SK-N-SH (cell line): ENCODE results near the gene NALCN. TPM values are rescaled to one million over a fixed set of nuclear protein-coding genes. Genes with fewer than 3 reads are reported as not detected.

Experiments used
- CTCF ChIA-PET: fragments of 300-600, 350-600 bp; formaldehyde crosslinking; extraction: SDS; loops from one replicate; lab custom pipeline; 2021; lab: Yijun Ruan, JAX
- POLR2A ChIA-PET: fragments of 350-600 bp; sonication (Branson Sonifier 250); formaldehyde crosslinking; extraction: SDS; loops from one replicate; lab custom pipeline; 2020; ENCODE audit warnings: antibody characterized with exemption, inconsistent platforms; lab: Yijun Ruan, JAX
- DNase-seq: peaks from one replicate; pipeline ENCODE4 v3.0.0; 2012
- H2AFZ ChIP-seq: fragments of 200-600 bp; sonication (generic); 2 replicates; pipeline ENCODE4 v1.8.1; 2016; ENCODE audit warnings: antibody characterized with exemption, mild to moderate bottlenecking, low read depth
- H3F3A ChIP-seq: fragments of 200-600 bp; sonication (generic); replicated peaks from 2 replicates; pipeline ENCODE3; 2016; ENCODE audit warnings: antibody characterized with exemption, mild to moderate bottlenecking; ENCODE audit not compliant: insufficient read depth
- H3K27ac ChIP-seq, 2 experiments: fragments of 200-500 bp in 1 of 2; fragments of 200-600 bp in 1 of 2; sonication (Bioruptor generic) in 1 of 2; sonication (generic), shearing (Covaris generic) in 1 of 2; 2 replicates each; pipeline versions ENCODE4 v1.5.1 to v1.6.1; 2014 to 2016; ENCODE audit warnings: low read depth in 2 of 2, inconsistent platforms in 1 of 2, low read length in 1 of 2, mild to moderate bottlenecking in 1 of 2, mixed read lengths in 1 of 2
- H3K27me3 ChIP-seq: fragments of 200-600 bp; sonication (generic), shearing (Covaris generic); 2 replicates; pipeline ENCODE4 v1.6.1; 2016; ENCODE audit warnings: mixed run types; ENCODE audit not compliant: insufficient read depth
- H3K36me3 ChIP-seq, 2 experiments: fragments of 200-500 bp in 1 of 2; fragments of 200-600 bp in 1 of 2; sonication (Bioruptor generic) in 1 of 2; sonication (generic) in 1 of 2; replicated peaks in 1 of 2; 2 replicates each; pipeline versions ENCODE3 to v1.5.1; 2014 to 2016; ENCODE audit warnings: low read length in 1 of 2, mild to moderate bottlenecking in 1 of 2; ENCODE audit not compliant: insufficient read depth in 2 of 2, control insufficient read depth in 1 of 2
- H3K4me1 ChIP-seq, 2 experiments: fragments of 200-500 bp in 1 of 2; fragments of 200-600 bp in 1 of 2; sonication (Bioruptor generic) in 1 of 2; sonication (generic), shearing (Covaris generic) in 1 of 2; 2 replicates each; pipeline versions ENCODE4 v1.5.1 to v1.6.1; 2014 to 2016; ENCODE audit warnings: low read depth in 1 of 2, low read length in 1 of 2, mixed run types in 1 of 2; ENCODE audit not compliant: insufficient read depth in 2 of 2, control insufficient read depth in 1 of 2
- H3K4me2 ChIP-seq: fragments of 200-600 bp; sonication (generic), shearing (Covaris generic); 2 replicates; pipeline ENCODE4 v1.6.1; 2017; ENCODE audit warnings: mixed run types
- H3K4me3 ChIP-seq, 2 experiments: fragments of 200-500 bp in 1 of 2; fragments of 200-600 bp in 1 of 2; sonication (Bioruptor generic) in 1 of 2; sonication (generic), shearing (Covaris generic) in 1 of 2; 2 replicates each; pipeline versions ENCODE4 v1.5.1 to v1.8.1; 2014 to 2016; ENCODE audit warnings: low read depth in 2 of 2, inconsistent platforms in 1 of 2, low read length in 1 of 2, mild to moderate bottlenecking in 1 of 2, mixed read lengths in 1 of 2, moderate library complexity in 1 of 2
- H3K79me2 ChIP-seq: fragments of 200-600 bp; sonication (generic); 2 replicates; pipeline ENCODE4 v1.8.1; 2017; ENCODE audit warnings: mild to moderate bottlenecking; ENCODE audit not compliant: insufficient read depth
- H3K9ac ChIP-seq: fragments of 200-600 bp; sonication (generic); 2 replicates; pipeline ENCODE4 v1.6.1; 2017; ENCODE audit warnings: mixed run types
- H3K9me2 ChIP-seq: fragments of 200-600 bp; sonication (generic); 2 replicates; pipeline ENCODE4 v1.6.1; 2017; ENCODE audit warnings: mixed run types
- H3K9me3 ChIP-seq: fragments of 200-600 bp; sonication (generic); 2 replicates; pipeline ENCODE4 v1.6.1; 2017; ENCODE audit warnings: mixed run types, mild to moderate bottlenecking, moderate library complexity
- H4K20me1 ChIP-seq: fragments of 200-600 bp; sonication (generic); 2 replicates; pipeline ENCODE4 v1.6.1; 2017; ENCODE audit warnings: mild to moderate bottlenecking, mixed run types; ENCODE audit not compliant: insufficient read depth
- CHD2 ChIP-seq: fragments of 150-350 bp; IDR thresholded peaks from 2 replicates; pipeline ENCODE4 v1.6.1; 2018; ENCODE audit warnings: low read length; ENCODE audit not compliant: partially characterized antibody
- ELF1 ChIP-seq: IDR thresholded peaks from 2 replicates; pipeline ENCODE4 v1.4.0; 2012
- EP300 ChIP-seq, 2 experiments: IDR thresholded peaks; 2 replicates each; pipeline versions ENCODE4 v1.4.0 to v1.6.1; 2012; ENCODE audit warnings: borderline replicate concordance in 1 of 2, low read depth in 1 of 2, low read length in 1 of 2
- EZH2phosphoT487 ChIP-seq: fragments of 200-600 bp; sonication (generic); IDR thresholded peaks from 2 replicates; pipeline ENCODE4 v1.6.1; 2017; ENCODE audit warnings: low read depth, mixed run types, mild to moderate bottlenecking, antibody characterized with exemption, moderate library complexity, borderline replicate concordance
- FOSL2 ChIP-seq: IDR thresholded peaks from 2 replicates; pipeline ENCODE4 v1.4.0; 2012; ENCODE audit warnings: low read depth, mild to moderate bottlenecking, moderate library complexity, borderline replicate concordance
- FOXJ3 ChIP-seq: sonication (generic); formaldehyde crosslinking; IDR thresholded peaks from 2 replicates; pipeline ENCODE4 v1.5.1; 2020; ENCODE audit warnings: mild to moderate bottlenecking, missing genetic modification reagents
- FOXM1 ChIP-seq: IDR thresholded peaks from 2 replicates; pipeline ENCODE4 v1.4.0; 2012; ENCODE audit warnings: low read depth, mild to moderate bottlenecking
- GABPA ChIP-seq: IDR thresholded peaks from 2 replicates; pipeline ENCODE4 v1.4.0; 2012; ENCODE audit warnings: low read depth, mild to moderate bottlenecking
- GATA2 ChIP-seq: sonication (generic); formaldehyde crosslinking; IDR thresholded peaks from 2 replicates; pipeline ENCODE4 v1.5.0; 2020; ENCODE audit warnings: mild to moderate bottlenecking, missing genetic modification reagents
- JUND ChIP-seq: IDR thresholded peaks from 2 replicates; pipeline ENCODE4 v1.4.0; 2012
- MAX ChIP-seq: IDR thresholded peaks from 2 replicates; pipeline ENCODE4 v1.4.0; 2012; ENCODE audit warnings: low read depth
- MXI1 ChIP-seq: IDR thresholded peaks from 2 replicates; pipeline ENCODE4 v1.6.1; 2012; ENCODE audit warnings: mild to moderate bottlenecking, low read depth, low read length, improper control_type of control experiment
- NFIC ChIP-seq: IDR thresholded peaks from 2 replicates; pipeline ENCODE4 v1.4.0; 2012; ENCODE audit warnings: borderline replicate concordance
- NRF1 ChIP-seq: IDR thresholded peaks from 2 replicates; pipeline ENCODE4 v1.6.1; 2012; ENCODE audit warnings: low read depth, mild to moderate bottlenecking, low read length
- RAD21 ChIP-seq: IDR thresholded peaks from 2 replicates; pipeline ENCODE4 v1.6.1; 2012; ENCODE audit warnings: mild to moderate bottlenecking, low read length
- RCOR1 ChIP-seq: fragments of 150-350 bp; IDR thresholded peaks from 2 replicates; pipeline ENCODE4 v1.6.1; 2017; ENCODE audit warnings: antibody characterized with exemption, low read length
- RFX5 ChIP-seq: IDR thresholded peaks from 2 replicates; pipeline ENCODE4 v1.6.1; 2012; ENCODE audit warnings: mild to moderate bottlenecking, improper control_type of control experiment, low read length
- RXRA ChIP-seq: IDR thresholded peaks from 2 replicates; pipeline ENCODE4 v1.4.0; 2012; ENCODE audit warnings: low read depth, mild to moderate bottlenecking, borderline replicate concordance
- SIN3A ChIP-seq: IDR thresholded peaks from 2 replicates; pipeline ENCODE4 v1.6.1; 2012; ENCODE audit warnings: low read depth, mild to moderate bottlenecking, low read length, moderate library complexity, borderline replicate concordance
- SMC3 ChIP-seq: IDR thresholded peaks from 2 replicates; pipeline ENCODE4 v1.6.1; 2012; ENCODE audit warnings: low read depth, low read length, improper control_type of control experiment
- TAF1 ChIP-seq: IDR thresholded peaks from 2 replicates; pipeline ENCODE4 v1.6.1; 2012; ENCODE audit warnings: low read depth, mild to moderate bottlenecking, low read length, moderate library complexity, borderline replicate concordance
- TCF12 ChIP-seq: IDR thresholded peaks from 2 replicates; pipeline ENCODE4 v1.4.0; 2012
- TEAD4 ChIP-seq: IDR thresholded peaks from 2 replicates; pipeline ENCODE4 v1.4.0; 2012; ENCODE audit warnings: mild to moderate bottlenecking, borderline replicate concordance; ENCODE audit not compliant: insufficient read depth
- USF2 ChIP-seq: fragments of 150-350 bp; IDR thresholded peaks from 2 replicates; pipeline ENCODE4 v1.6.1; 2017; ENCODE audit warnings: antibody characterized with exemption, low read length, low read depth, borderline replicate concordance
- YY1 ChIP-seq: IDR thresholded peaks from 2 replicates; pipeline ENCODE4 v1.4.0; 2012; ENCODE audit warnings: low read depth, mild to moderate bottlenecking
- WGBS: methylation state at CpG from one replicate; pipeline ENCODE4 v1.1.6; 2017; ENCODE audit warnings: low lambda C conversion rate; 5-methylcytosine and 5-hydroxymethylcytosine counted together
- polyA plus RNA-seq, 3 experiments: library from polyadenylated mRNA; depleted of rRNA; stranded (reverse); fragments of >200 nt; gene quantifications; 2 replicates each; pipeline ENCODE4 v1.2.3, GENCODE V29; 2012
- TF ChIP-seq, protein P1 (sequence below): IDR thresholded peaks from 2 replicates; pipeline ENCODE4; 2012
- TF ChIP-seq, protein P2 (sequence below): fragments of 150-350 bp; IDR thresholded peaks from 2 replicates; pipeline ENCODE4 v1.6.1; 2016; ENCODE audit warnings: mild to moderate bottlenecking, low read depth, low read length

NALCN gene
- polyA plus RNA-seq, 1 of the 3 experiments (the other 2 are of a cell fraction) = 3.0 TPM

GRCh38 chr13:101457176-101457575 is 40.9 kb upstream of the NALCN start:
- peaks cover 93% of the 10 kb centered on the region for H3K79me2 ChIP-seq

DNA sequence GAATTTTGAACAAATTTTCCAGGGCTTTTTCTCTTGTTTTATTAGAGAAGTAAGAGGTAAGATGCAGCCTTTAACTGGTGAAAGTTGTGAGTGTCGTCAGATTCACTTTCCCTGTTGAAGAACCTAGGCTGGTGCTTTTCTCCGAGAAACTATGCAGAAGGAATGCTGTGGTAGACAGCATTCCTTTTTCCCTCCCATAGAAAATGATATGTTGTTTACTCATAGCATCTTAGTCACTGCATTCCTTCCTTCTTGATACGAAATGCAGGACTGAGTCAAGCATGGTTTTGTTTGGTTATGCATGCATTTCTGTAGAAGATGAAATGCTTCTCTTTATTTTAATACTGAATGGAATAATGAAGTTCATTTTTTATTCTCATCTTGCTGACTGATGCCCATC is 39.6 kb upstream of the NALCN start:
- Histone ChIP-seq H3K36me3 (peaks cover 0 to 37% of the 10 kb centered on the region in 2 experiments), H3K9me2 (no peaks in the 10 kb centered on the region), H2AFZ (no peak overlapping the region), H3K9me3 (no peaks in the 10 kb centered on the region), H4K20me1 (no peaks in the 10 kb centered on the region), H3K27ac (peak overlapping the region; percentile 11 to 90; a peak in 3 of 4 replicates), H3K4me3 (peak overlapping the region in 1 of 2 experiments; percentile 18; a peak in 1 of 4 replicates), H3K4me2 (peak overlapping the region; percentile 92), H3K4me1 (peaks cover 11 to 27% of the 10 kb centered on the region in 2 experiments), H3K27me3 (no peaks in the 10 kb centered on the region), H3K79me2 (peaks cover 90% of the 10 kb centered on the region), H3K9ac (peak overlapping the region; percentile 36; the same call in 1 of the 2 replicates), H3F3A (peaks cover 51% of the 10 kb centered on the region)
- CTCF ChIA-PET = interaction anchor here (0.7 kb wide), 1 partner anchor 311 kb away, joined by 3 read pairs; no protein-coding TSS in a partner anchor
- POLR2A ChIA-PET = no interaction called here
- WGBS = 7% methylated on average over 3 of the region's 3 CpGs
- no peak for DNase-seq
- TF ChIP-seq RFX5 (no peak), CHD2 (no peak), GABPA (no peak), MAX (no peak; the same call in 1 of the 2 replicates), GATA2 (no peak), JUND (peak; percentile 97), EZH2phosphoT487 (no peak), MXI1 (no peak), USF2 (no peak), RXRA (peak; percentile 56; the same call in 1 of the 2 replicates), FOSL2 (peak; percentile 98), TCF12 (peak; percentile 86), FOXJ3 (no peak), RCOR1 (no peak), SIN3A (no peak), TAF1 (no peak; the same call in 1 of the 2 replicates), RAD21 (no peak), NRF1 (no peak), TEAD4 (peak; percentile 97), NFIC (peak; percentile 77), ELF1 (no peak), YY1 (peak; percentile 33; the same call in 1 of the 2 replicates), SMC3 (no peak)
- TF ChIP-seq, protein P1, sequence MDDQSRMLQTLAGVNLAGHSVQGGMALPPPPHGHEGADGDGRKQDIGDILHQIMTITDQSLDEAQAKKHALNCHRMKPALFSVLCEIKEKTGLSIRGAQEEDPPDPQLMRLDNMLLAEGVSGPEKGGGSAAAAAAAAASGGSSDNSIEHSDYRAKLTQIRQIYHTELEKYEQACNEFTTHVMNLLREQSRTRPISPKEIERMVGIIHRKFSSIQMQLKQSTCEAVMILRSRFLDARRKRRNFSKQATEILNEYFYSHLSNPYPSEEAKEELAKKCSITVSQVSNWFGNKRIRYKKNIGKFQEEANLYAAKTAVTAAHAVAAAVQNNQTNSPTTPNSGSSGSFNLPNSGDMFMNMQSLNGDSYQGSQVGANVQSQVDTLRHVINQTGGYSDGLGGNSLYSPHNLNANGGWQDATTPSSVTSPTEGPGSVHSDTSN = peak; percentile 76
- TF ChIP-seq, protein P2, sequence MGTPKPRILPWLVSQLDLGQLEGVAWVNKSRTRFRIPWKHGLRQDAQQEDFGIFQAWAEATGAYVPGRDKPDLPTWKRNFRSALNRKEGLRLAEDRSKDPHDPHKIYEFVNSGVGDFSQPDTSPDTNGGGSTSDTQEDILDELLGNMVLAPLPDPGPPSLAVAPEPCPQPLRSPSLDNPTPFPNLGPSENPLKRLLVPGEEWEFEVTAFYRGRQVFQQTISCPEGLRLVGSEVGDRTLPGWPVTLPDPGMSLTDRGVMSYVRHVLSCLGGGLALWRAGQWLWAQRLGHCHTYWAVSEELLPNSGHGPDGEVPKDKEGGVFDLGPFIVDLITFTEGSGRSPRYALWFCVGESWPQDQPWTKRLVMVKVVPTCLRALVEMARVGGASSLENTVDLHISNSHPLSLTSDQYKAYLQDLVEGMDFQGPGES = no peak

More at GRCh38 chr13:101457176-101457575, 40.9 kb upstream of the NALCN start:
- Histone ChIP-seq H2AFZ (no peak overlapping the region), H3K36me3 (peaks cover 0 to 42% of the 10 kb centered on the region in 2 experiments), H3K9me2 (no peaks in the 10 kb centered on the region), H3K4me3 (no peak overlapping the region), H3K27ac (peak overlapping the region in 1 of 2 experiments; percentile 90; a peak in 2 of 4 replicates), H3K4me1 (peaks cover 11 to 21% of the 10 kb centered on the region in 2 experiments; a peak in 2 of 4 replicates), H3K9me3 (no peaks in the 10 kb centered on the region), H3F3A (peaks cover 38% of the 10 kb centered on the region), H4K20me1 (no peaks in the 10 kb centered on the region), H3K27me3 (no peaks in the 10 kb centered on the region), H3K9ac (no peak overlapping the region), H3K4me2 (peak overlapping the region; percentile 92; the same call in 1 of the 2 replicates)
- ChIA-PET CTCF (no interaction called here), POLR2A (no interaction called here)
- no peak for DNase-seq
- TF ChIP-seq EP300 (IDR thresholded peaks at IDR 0.05; ENCODE audit: borderline replicate concordance in 1 of 2, low read depth in 1 of 2, low read length in 1 of 2) (no peak), RXRA (no peak), FOXM1 (no peak)
- 100% methylated on average over 2 of the region's 2 CpGs for WGBS
